Uterus (tissue), 2 donors: Measurements from ENCODE around the gene FAM117A.

Source experiments
- CTCF ChIP-seq, 4 experiments: fragments of 200-600 bp in 2 of 4; fragments of 450-650 bp in 2 of 4; sonication (generic) in 2 of 4; IDR thresholded peaks; one replicate each; pipeline ENCODE4 v1.5.1; 2016 to 2019; ENCODE audit warnings: antibody characterized with exemption in 4 of 4, mild to moderate bottlenecking in 2 of 4, moderate library complexity in 1 of 4
- POLR2A ChIP-seq, 2 donors: fragments of 450-650 bp; IDR thresholded peaks; one replicate each; pipeline ENCODE4 v1.6.1; 2016; ENCODE audit warnings: antibody characterized with exemption in 2 of 2, mild to moderate bottlenecking in 1 of 2, moderate library complexity in 1 of 2

GRCh38 chr17:49775546-49776260, 11.8 kb upstream of the FAM117A start:
- no peak for TF ChIP-seq CTCF (IDR thresholded peaks at IDR 0.05)
- no peak for TF ChIP-seq POLR2A (IDR thresholded peaks at IDR 0.05)
